H9 (cell line): Measurements from ENCODE around the gene KIF12. TPM values are rescaled to one million over a fixed set of nuclear protein-coding genes. Genes with fewer than 3 reads are reported as not detected.

ENCODE experiments used
- DNase-seq: peaks from one replicate; pipeline ENCODE4 v3.0.0-alpha.2; 2017
- H2AFZ ChIP-seq: one replicate; pipeline ENCODE4 v1.6.1; 2013; ENCODE audit warnings: mild to moderate bottlenecking, low read length, control low read depth, moderate library complexity
- H2AK5ac ChIP-seq: 2 replicates; pipeline ENCODE4 v1.6.1; 2013; ENCODE audit warnings: low read length, control low read depth, mixed read lengths; ENCODE audit not compliant: insufficient read length
- H2BK120ac ChIP-seq: one replicate; pipeline ENCODE4 v1.6.1; 2013; ENCODE audit warnings: low read depth, mild to moderate bottlenecking, low read length, control low read depth, inconsistent platforms; ENCODE audit not compliant: poor library complexity, severe bottlenecking
- H2BK12ac ChIP-seq: 2 replicates; pipeline ENCODE4 v1.6.1; 2013; ENCODE audit warnings: low read length, control low read depth, mixed read lengths, low read depth; ENCODE audit not compliant: insufficient read length
- H2BK15ac ChIP-seq: 2 replicates; pipeline ENCODE4 v1.6.1; 2013; ENCODE audit warnings: low read depth, low read length, control low read depth
- H2BK20ac ChIP-seq: one replicate; pipeline ENCODE4 v1.6.1; 2013; ENCODE audit warnings: low read depth, mild to moderate bottlenecking, low read length, control low read depth, inconsistent platforms; ENCODE audit not compliant: poor library complexity, severe bottlenecking
- H2BK5ac ChIP-seq: 2 replicates; pipeline ENCODE4 v1.6.1; 2013; ENCODE audit warnings: low read length, control low read depth, mixed read lengths; ENCODE audit not compliant: insufficient read length
- H3K14ac ChIP-seq: 2 replicates; pipeline ENCODE4 v1.6.1; 2013; ENCODE audit warnings: low read length, control low read depth; ENCODE audit not compliant: insufficient read depth
- H3K18ac ChIP-seq: 2 replicates; pipeline ENCODE4 v1.6.1; 2013; ENCODE audit warnings: low read depth, mild to moderate bottlenecking, mixed read lengths, low read length, control low read depth; ENCODE audit not compliant: insufficient read length
- H3K23ac ChIP-seq: 2 replicates; pipeline ENCODE4 v1.6.1; 2013; ENCODE audit warnings: low read length, control low read depth, mixed read lengths, low read depth; ENCODE audit not compliant: insufficient read length
- H3K23me2 ChIP-seq: 2 replicates; pipeline ENCODE4 v1.6.1; 2013; ENCODE audit warnings: low read depth, mild to moderate bottlenecking, mixed read lengths, low read length, control low read depth; ENCODE audit not compliant: insufficient read length, poor library complexity, severe bottlenecking
- H3K27ac ChIP-seq: 2 replicates; pipeline ENCODE4 v1.5.1; 2013; ENCODE audit warnings: low read length, control low read depth, mixed read lengths, low read depth; ENCODE audit not compliant: insufficient read length
- H3K27me3 ChIP-seq: 2 replicates; pipeline ENCODE4 v1.6.1; 2013; ENCODE audit warnings: low read length, control low read depth, inconsistent platforms; ENCODE audit not compliant: insufficient read depth
- H3K4ac ChIP-seq: 2 replicates; pipeline ENCODE4 v1.6.1; 2013; ENCODE audit warnings: low read depth, mild to moderate bottlenecking, control low read depth, inconsistent platforms, low read length, moderate library complexity
- H3K4me1 ChIP-seq: 2 replicates; pipeline ENCODE4 v1.6.1; 2013; ENCODE audit warnings: low read length, control low read depth, inconsistent platforms; ENCODE audit not compliant: insufficient read depth
- H3K4me2 ChIP-seq: 2 replicates; pipeline ENCODE4 v1.6.1; 2013; ENCODE audit warnings: low read length, control low read depth, mixed read lengths; ENCODE audit not compliant: insufficient read length, insufficient read depth
- H3K56ac ChIP-seq: 2 replicates; pipeline ENCODE4 v1.6.1; 2013; ENCODE audit warnings: low read depth, mild to moderate bottlenecking, mixed read lengths, low read length, control low read depth; ENCODE audit not compliant: insufficient read length
- H3K79me1 ChIP-seq: 2 replicates; pipeline ENCODE4 v1.6.1; 2013; ENCODE audit warnings: low read depth, mild to moderate bottlenecking, moderate library complexity, low read length, control low read depth, inconsistent platforms; ENCODE audit not compliant: insufficient read depth, poor library complexity, severe bottlenecking
- H3K79me2 ChIP-seq: 2 replicates; pipeline ENCODE4 v1.6.1; 2013; ENCODE audit warnings: low read length, control low read depth, inconsistent platforms; ENCODE audit not compliant: insufficient read depth
- H3K9ac ChIP-seq: 2 replicates; pipeline ENCODE4 v1.6.1; 2013; ENCODE audit warnings: low read length, control low read depth, mixed read lengths; ENCODE audit not compliant: insufficient read length; ENCODE audit errors: extremely low read depth
- H3K9me3 ChIP-seq: one replicate; pipeline ENCODE4 v1.6.1; 2013; ENCODE audit warnings: low read depth, low read length, inconsistent platforms; ENCODE audit not compliant: control insufficient read depth
- H3T11ph ChIP-seq: one replicate; pipeline ENCODE4 v1.6.1; 2013; ENCODE audit warnings: mild to moderate bottlenecking, low read length, control low read depth, inconsistent platforms
- H4K20me1 ChIP-seq: one replicate; pipeline ENCODE4 v1.6.1; 2013; ENCODE audit not compliant: control insufficient read depth, insufficient read length, insufficient read depth
- H4K5ac ChIP-seq: 2 replicates; pipeline ENCODE4 v1.6.1; 2013; ENCODE audit warnings: low read depth, mild to moderate bottlenecking, mixed read lengths, low read length, control low read depth; ENCODE audit not compliant: insufficient read length
- H4K8ac ChIP-seq: replicated peaks from 2 replicates; pipeline ENCODE4 v1.6.1; 2013; ENCODE audit warnings: low read length, control low read depth, mixed read lengths, low read depth; ENCODE audit not compliant: insufficient read length
- H4K91ac ChIP-seq: 2 replicates; pipeline ENCODE4 v1.6.1; 2013; ENCODE audit warnings: low read depth, mild to moderate bottlenecking, moderate library complexity, mixed read lengths, low read length, control low read depth; ENCODE audit not compliant: insufficient read length
- H3K27ac Mint-ChIP-seq, 3 experiments: 2 replicates in 2 of 3; 3 replicates in 1 of 3; pipeline ENCODE4 v1.8.0; 2020 to 2021; ENCODE audit warnings: mixed read lengths in 3 of 3, mild to moderate bottlenecking in 1 of 3, moderate library complexity in 1 of 3
- H3K27me3 Mint-ChIP-seq: 2 replicates; pipeline ENCODE4 v1.8.0; 2021; ENCODE audit warnings: low read depth, mild to moderate bottlenecking, moderate library complexity, mixed read lengths
- H3K36me3 Mint-ChIP-seq, 3 experiments: 2 replicates in 2 of 3; 3 replicates in 1 of 3; pipeline ENCODE4 v1.8.0; 2020 to 2021; ENCODE audit warnings: low read depth in 3 of 3, mixed read lengths in 3 of 3; ENCODE audit not compliant: insufficient read depth in 1 of 3
- H3K4me1 Mint-ChIP-seq, 2 experiments: 2 replicates each; pipeline ENCODE4 v1.8.0; 2020; ENCODE audit warnings: mixed read lengths in 2 of 2
- H3K4me3 Mint-ChIP-seq, 2 experiments: 2 replicates in 1 of 2; 3 replicates in 1 of 2; pipeline ENCODE4 v1.8.0; 2020 to 2021; ENCODE audit warnings: mild to moderate bottlenecking in 2 of 2, mixed read lengths in 2 of 2, moderate library complexity in 1 of 2
- H3K9me3 Mint-ChIP-seq, 2 experiments: 2 replicates in 1 of 2; 3 replicates in 1 of 2; pipeline ENCODE4 v1.8.0; 2020; ENCODE audit warnings: mild to moderate bottlenecking in 2 of 2, mixed read lengths in 2 of 2, moderate library complexity in 1 of 2
- CTCF ChIP-seq: fragments of 200-600 bp; sonication (generic); conservative IDR thresholded peaks from 3 replicates; pipeline ENCODE4 v1.8.0; 2021; ENCODE audit warnings: antibody characterized with exemption, mild to moderate bottlenecking
- WGBS: extraction: QIAGEN DNeasy Blood & Tissue Kit; methylation state at CpG from one replicate; pipeline ENCODE4 v1.1.7; 2013; ENCODE audit warnings: missing lambda C conversion rate, low lambda C conversion rate, mixed read lengths; ENCODE audit not compliant: insufficient read length; ENCODE audit errors: extremely low coverage; 5-methylcytosine and 5-hydroxymethylcytosine counted together
- total RNA-seq: library from RNA; stranded (reverse); gene quantifications from 2 replicates; pipeline ENCODE4 v1.2.1, GENCODE V29; 2021

The KIF12 gene
- total RNA-seq, 1 experiment from 2014 or later, result 3.3 TPM

- no peak overlapping the region for H3K27ac ChIP-seq
- H3K56ac ChIP-seq, result no peak overlapping the region
- no peak overlapping the region for H2BK12ac ChIP-seq
- no peaks in the 10 kb centered on the region for H4K20me1 ChIP-seq
- H2BK20ac ChIP-seq, result no peak overlapping the region
- H2AK5ac ChIP-seq, result no peak overlapping the region
- H3K18ac ChIP-seq, result no peak overlapping the region
- no CpG with 5 or more reads among the region's 10 CpGs for WGBS
- no peak overlapping the region for H2BK120ac ChIP-seq
- Mint-ChIP-seq H3K9me3 (no peaks in the 10 kb centered on the region; a peak in 1 of 5 replicates), H3K36me3 (peaks cover 14 to 47% (median 36%) of the 10 kb centered on the region in 3 experiments; a peak in 6 of 7 replicates), H3K4me3 (no peak overlapping the region), H3K27me3 (no peaks in the 10 kb centered on the region), H3K4me1 (peaks cover 2 to 11% of the 10 kb centered on the region in 2 experiments), H3K27ac (no peak overlapping the region)
- H3K9me3 ChIP-seq, result no peaks in the 10 kb centered on the region
- no peak overlapping the region for H2BK5ac ChIP-seq
- no peak for TF ChIP-seq CTCF
- H4K5ac ChIP-seq, result no peak overlapping the region
- no peak overlapping the region for H3K4ac ChIP-seq
- no peak overlapping the region for H3K4me2 ChIP-seq
- no peak overlapping the region for H2AFZ ChIP-seq
- peak; percentile 20 for DNase-seq
- H3K9ac ChIP-seq, result no peak overlapping the region
- H3K4me1 ChIP-seq, result no peaks in the 10 kb centered on the region
- H3T11ph ChIP-seq, result no peak overlapping the region
- no peak overlapping the region for H4K91ac ChIP-seq
- no peaks in the 10 kb centered on the region for H3K79me1 ChIP-seq
- no peak overlapping the region for H4K8ac ChIP-seq
- no peak overlapping the region for H2BK15ac ChIP-seq
- H3K79me2 ChIP-seq, result no peaks in the 10 kb centered on the region
- H3K14ac ChIP-seq, result no peak overlapping the region
- no peak overlapping the region for H3K23ac ChIP-seq
- H3K27me3 ChIP-seq, result no peaks in the 10 kb centered on the region
- no peaks in the 10 kb centered on the region for H3K23me2 ChIP-seq
Observed at GRCh38 chr9:114054191-114054690, 44.9 kb downstream of the KIF12 start.
